8988T (cell line): ENCODE measurements around the gene EPB41L2.
"Not testable (repeated sequence)": the region's sequence is repeated elsewhere in the genome, so short reads cannot be mapped to it uniquely, and the experiment has no call there.

Experiments
- DNase-seq: peaks from one replicate; pipeline ENCODE4 v3.0.0; 2011

The EPB41L2 gene

GRCh38 chr6:131063028-131063763, at the start of gene EPB41L2:
EPB41L2 (minus strand) TSS chr6:131063245; CDS start chr6:130956485, 106,760 bp downstream.
- peak; percentile 45 for DNase-seq

DNA sequence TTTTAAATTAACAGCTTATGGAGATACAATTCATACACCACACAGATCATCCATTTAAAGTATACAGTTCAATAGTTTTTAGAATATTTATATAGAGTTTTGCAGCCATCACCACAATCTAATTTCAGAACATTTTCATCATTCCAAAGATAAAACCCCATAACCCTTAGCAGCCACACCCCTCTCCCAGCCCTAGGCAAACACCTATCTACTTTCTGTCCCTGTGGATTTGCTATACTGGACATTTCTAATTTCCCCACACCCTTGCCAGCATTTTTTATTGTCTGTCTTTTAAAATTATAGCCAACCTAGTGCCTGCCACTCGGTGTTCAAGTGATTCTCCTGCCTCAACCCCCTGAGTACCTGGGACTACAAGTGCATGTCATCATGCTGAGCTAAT, 49.2 kb upstream of the EPB41L2 start:
- no peak for DNase-seq

GRCh38 chr6:131107151-131107550, 44.1 kb upstream of the EPB41L2 start:
- peak; percentile 33 for DNase-seq

DNA sequence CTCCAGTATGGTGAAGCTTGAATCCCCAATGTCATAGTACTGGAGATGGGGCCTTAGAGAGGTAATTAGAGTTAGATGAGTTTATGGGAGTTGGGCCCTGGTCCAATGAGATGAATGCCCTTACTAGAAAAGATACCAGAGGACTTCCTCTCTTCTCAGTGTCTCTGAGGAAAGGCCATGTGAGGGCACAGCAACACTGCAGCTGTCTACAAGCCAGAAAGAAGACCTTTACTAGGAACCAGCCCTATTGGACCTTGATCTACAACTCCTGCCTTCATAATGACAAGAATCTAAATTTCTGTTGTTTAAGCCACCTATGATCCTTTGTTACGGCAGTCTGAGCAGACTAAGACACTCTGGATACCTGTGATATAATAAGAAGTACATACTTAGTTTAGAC, 40.9 kb upstream of the EPB41L2 start:
- DNase-seq, result no peak

DNA sequence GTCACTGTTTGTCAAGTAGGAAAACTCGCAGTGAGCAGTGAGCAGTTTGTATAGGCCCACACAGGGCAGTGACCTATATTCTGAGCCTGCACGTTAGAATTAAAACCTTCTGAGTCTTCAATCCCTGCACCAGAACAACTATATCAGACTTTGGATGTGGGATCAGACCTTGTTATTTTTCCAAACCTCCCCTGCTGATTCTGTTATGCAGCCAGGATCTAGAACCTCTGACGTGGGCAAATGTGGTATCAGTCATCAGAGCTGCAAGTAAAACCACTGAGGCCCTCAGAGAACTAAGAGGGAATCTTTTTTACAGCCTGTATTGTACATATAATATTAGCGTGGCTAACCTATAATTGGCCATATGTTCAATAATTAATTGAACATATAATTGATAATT, 40.3 kb upstream of the EPB41L2 start:
- no peak for DNase-seq

DNA sequence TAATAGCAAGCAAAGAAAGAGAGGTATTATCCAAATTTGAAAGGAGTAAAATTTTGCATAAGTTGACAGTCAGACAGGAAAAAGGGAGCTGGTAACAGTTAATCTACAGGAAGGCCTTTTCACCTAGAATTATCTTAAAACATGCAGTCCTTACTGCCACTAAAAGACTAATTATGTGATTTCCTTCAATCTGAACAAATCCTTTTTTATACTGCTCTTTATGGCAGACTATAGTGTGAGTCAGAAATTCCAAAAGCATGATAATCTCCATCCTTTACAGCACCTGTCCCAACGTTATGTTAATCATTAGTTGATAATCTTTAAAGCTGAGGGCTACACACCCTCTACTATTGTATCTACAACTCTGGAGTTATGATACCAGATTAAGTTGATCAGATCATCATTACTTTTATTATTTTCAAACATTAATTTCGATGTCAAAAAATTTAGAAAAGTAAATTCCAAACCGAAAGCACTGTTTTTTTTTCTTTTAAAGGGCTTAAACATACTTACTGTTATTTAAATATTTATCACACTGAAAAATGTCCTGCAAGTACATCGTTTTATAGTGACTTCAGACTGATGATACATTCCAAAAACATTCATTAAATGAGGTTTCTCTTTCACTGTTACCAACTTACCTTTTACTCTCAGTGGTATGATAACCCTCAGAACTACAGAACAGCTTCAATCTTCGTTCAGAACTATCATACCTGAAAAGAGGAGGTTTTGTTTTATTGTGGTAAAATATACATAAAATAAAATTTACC, 39.1 kb upstream of the EPB41L2 start:
- no peak for DNase-seq

- DNase-seq, result no peak
These were observed 33.7 kb upstream of the EPB41L2 start for GRCh38 chr6:131096786-131097185.

DNA sequence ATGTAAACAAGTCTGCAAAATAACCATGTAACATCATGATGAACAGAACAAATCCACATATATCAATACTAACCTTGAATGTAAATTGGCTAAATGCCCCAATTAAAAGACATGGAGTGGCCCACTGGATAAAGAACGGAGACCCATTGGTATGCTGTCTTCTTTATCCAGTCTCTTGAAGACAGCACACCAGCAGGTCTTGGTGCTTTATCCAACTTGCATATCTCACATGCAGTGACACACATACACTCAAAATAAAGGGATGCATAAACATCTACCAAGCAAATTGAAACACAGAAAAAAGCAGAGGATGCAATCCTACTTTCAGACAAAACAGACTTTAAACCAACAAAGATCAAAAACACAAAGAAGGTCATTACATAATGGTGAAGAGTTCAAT, 30.3 kb upstream of the EPB41L2 start:
- no peak for DNase-seq

DNA sequence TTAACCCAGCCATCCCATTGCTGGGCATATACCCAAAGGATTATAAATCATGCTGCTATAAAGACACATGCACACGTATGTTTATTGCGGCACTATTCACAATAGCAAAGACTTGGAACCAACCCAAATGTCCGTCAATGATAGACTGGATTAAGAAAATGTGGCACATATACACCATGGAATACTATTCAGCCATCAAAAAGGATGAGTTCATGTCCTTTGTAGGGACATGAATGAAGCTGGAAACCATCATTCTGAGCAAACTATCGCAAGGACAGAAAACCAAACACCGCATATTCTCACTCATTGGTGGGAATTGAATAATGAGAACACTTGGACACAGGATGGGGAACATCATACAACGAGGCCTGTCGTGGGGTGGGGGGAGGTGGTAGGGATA, 28.9 kb upstream of the EPB41L2 start:
- not testable (repeated sequence) for DNase-seq

DNA sequence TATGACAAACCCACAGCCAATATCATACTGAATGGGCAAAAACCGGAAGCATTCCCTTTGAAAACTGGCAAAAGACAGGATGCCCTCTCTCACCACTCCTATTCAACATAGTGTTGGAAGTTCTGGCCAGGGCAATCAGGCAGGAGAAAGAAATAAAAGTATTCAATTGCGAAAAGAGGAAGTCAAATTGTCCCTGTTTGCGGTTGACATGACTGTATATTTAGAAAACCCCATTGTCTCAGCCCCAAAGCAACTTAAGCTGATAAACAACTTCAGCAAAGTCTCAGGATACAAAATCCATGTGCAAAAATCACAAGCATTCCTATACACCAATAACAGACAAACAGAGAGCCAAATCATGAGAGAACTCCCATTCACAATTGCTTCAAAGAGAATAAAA, 27.3 kb upstream of the EPB41L2 start:
- DNase-seq, result not testable (repeated sequence)

DNA sequence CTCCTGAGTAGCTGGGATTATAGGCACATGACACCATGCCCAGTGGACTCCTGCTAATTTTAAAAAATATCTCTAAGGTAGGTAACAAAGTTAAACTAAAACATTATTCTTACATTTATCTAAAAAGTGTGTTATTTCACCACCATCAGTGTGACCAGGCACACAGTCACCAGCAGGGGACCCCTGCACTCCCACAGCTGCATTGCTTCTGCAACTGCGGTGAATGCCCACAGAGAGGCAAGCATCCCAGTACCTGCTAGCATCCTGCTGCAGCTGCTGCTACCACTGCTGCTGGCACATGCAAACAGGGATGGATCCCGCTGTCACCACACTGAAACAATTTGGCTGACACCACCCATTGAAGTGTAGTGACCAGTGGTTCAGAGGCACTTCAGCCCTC, 21.9 kb upstream of the EPB41L2 start:
- no peak for DNase-seq

DNA sequence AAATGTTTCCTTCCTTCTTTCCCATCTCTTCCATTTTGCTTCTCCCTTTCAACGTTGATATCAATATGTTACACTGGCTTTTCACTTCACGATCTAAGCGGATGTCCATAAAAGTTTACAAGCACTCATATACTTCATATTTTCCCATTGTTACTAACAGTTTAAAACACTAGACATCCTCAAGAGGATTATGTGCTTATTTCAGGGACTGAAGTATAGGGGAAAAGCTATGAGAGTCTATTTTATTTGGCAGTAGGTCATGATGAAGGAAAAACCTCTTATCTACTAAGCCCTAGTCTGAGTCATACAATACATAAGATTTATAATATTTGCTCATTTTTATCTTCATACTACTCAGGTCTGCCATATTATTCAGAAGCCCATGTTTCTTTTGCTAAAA, 20.6 kb upstream of the EPB41L2 start:
- DNase-seq, result no peak

DNA sequence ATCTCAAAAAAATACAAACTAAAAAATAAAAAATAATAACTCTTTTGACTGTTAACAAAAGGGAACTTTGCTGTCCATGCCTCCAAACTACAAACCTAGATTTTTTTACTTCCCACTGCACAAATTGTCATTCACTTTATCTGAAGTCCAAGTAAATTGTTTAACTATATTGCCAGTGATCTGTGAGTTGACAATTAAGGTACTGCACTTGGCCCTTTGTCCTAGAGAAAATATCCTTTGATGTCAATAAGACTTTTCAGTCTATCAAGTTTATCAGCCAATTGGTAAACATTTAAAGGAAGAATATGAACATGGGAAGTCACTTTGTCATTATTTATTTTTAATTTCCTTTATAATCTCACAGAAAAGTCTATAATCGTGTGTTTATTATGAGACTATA, 19.3 kb upstream of the EPB41L2 start:
- no peak for DNase-seq

GRCh38 chr6:131080084-131080483, 17.0 kb upstream of the EPB41L2 start:
- DNase-seq, result no peak

GRCh38 chr6:131073577-131073976, 10.5 kb upstream of the EPB41L2 start:
- no peak for DNase-seq

GRCh38 chr6:131070061-131070460, 7.0 kb upstream of the EPB41L2 start:
- DNase-seq, result no peak

DNA sequence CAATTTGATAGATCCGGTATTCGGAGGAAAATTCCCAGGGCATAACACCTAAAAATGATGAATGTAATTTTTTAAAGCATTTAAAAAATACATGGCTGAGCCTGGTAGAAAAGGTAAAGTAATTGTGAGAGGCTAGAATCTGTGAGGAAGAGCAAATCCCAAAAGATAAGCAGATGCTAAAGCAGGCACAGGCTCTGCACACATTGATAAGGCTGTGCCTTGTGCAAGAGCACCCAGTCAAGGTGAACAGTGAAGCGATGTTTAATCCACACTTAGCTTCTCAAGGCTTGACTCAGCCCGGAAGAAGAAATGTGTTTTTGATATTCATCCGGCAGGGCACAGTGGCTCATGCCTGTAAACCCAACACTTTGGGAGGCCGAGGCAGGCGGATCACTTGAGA, 5.1 kb upstream of the EPB41L2 start:
- DNase-seq, result no peak

GRCh38 chr6:131067521-131067920, 4.5 kb upstream of the EPB41L2 start:
- no peak for DNase-seq

DNA sequence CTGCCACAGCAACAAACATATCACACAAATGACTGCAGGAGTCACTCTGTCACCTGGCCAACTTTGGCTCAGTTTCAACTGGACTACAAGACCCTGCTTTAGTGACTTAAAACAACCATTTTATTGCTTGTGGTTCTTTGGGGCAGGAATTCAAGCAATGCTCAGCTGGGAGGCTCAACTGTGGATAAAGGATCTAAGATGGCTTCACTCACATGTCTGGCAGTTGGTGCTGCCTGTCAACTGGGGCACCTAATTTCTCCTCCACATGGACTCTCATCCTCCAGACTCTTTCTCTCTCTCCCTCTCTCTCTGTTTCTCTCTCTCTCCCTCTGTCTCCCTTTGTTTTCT, 2.8 kb upstream of the EPB41L2 start:
- DNase-seq, result no peak

- DNase-seq, result no peak
These were observed 2.2 kb upstream of the EPB41L2 start for GRCh38 chr6:131065112-131065823.

GRCh38 chr6:131063764-131064272, 773 bp upstream of the EPB41L2 start:
- DNase-seq, result no peak

DNA sequence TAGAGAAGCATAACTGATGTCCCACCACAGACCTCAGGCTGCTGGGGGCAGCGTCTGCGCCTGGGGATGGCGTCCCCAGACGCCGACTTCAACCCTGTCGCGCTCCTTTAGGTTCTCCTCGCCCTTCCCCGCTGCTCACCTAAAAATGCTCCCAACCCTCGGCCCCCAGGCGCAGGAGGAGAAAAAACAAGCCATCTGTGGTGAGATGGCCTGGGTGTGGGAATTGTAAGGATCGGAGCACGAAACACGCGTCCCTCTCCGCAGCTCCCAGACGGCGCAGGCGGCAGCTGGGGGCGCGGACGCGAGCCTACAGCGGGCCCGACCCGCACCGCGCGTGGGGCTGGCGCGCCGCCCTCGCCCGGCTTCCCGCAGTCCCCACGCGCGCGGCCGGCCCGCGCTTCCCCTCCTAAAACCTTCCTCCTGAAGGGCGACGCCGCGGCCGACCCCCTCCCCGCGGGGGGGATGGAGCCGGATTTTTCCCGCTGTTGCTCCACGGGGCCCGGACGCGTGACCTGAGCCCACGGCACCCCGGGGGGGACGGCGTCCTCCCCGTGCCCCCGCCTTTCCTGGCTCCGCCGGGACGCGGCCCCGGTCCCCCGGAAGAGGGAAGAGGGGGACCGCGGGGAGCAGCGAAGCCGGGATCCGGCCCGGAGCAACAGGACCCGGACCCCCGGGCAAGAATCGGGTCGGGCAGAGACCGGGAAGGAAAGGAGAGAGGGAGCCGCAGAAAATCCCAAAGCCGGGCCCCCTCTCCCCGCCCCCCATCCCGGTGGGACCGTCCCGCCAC, 611 bp downstream of the EPB41L2 start:
- no peak for DNase-seq

DNA sequence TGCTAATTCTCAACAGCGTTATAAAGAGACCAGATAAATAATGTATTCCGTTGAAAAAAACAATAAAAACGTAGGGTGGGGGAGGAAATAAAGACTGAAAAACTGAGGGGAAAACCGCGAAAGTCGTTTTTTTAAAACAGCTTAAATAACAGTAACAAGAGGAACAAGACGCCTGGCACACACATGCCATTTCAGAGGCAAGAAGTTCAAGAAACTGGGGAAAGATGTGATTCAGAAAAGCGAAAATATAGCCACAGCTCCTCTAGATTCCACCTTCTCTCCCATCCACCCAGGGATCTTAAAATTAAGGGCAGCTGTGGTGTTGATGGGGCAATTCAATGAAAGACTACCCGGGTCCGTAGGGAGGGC, 1.3 kb downstream of the EPB41L2 start:
- no peak for DNase-seq
